Panc1 (cell line): Measurements from ENCODE around the gene TSEN15. TPM values are rescaled to one million over a fixed set of nuclear protein-coding genes. Genes with fewer than 3 reads are reported as not detected.

ENCODE experiments used
- ATAC-seq: fragments of 200-7000 bp; cut with Tn5 transposase; 2 replicates; pipeline ENCODE4 v1.9.1; 2020; ENCODE audit warnings: mild to moderate bottlenecking, moderate library complexity
- BruUV-seq: library from RNA; stranded (reverse); fragments of 400-500 nt; replicated peaks from 2 replicates; lab custom pipeline; 2021; lab: Mats Ljungman, UMichigan
- CTCF ChIA-PET: fragments of 300-600 bp; sonication (Branson Sonifier 250); formaldehyde crosslinking; loops from one replicate; lab custom pipeline; 2022; ENCODE audit warnings: antibody characterized with exemption; lab: Charles Lee
- POLR2A ChIA-PET: fragments of 300-600 bp; sonication (Branson Sonifier 250); formaldehyde crosslinking; loops from one replicate; lab custom pipeline; 2022; ENCODE audit warnings: antibody characterized with exemption; lab: Charles Lee
- DNase-seq: peaks from one replicate; pipeline ENCODE4 v3.0.0-alpha.2; 2010; ENCODE audit warnings: low read depth, low spot score
- H3K27ac ChIP-seq: 2 replicates; pipeline ENCODE4 v1.5.1; 2011; ENCODE audit warnings: mild to moderate bottlenecking, low read length, inconsistent platforms
- H3K27me3 ChIP-seq: fragments of 200-500 bp; sonication (Bioruptor generic); 2 replicates; pipeline ENCODE4 v1.6.0; 2014; ENCODE audit warnings: low read length, inconsistent platforms; ENCODE audit not compliant: control insufficient read depth, insufficient read depth
- H3K36me3 ChIP-seq: fragments of 200-500 bp; sonication (Bioruptor generic); 2 replicates; pipeline ENCODE4 v1.5.1; 2014; ENCODE audit warnings: inconsistent platforms, mild to moderate bottlenecking, low read length, moderate library complexity; ENCODE audit not compliant: control insufficient read depth, insufficient read depth
- H3K4me1 ChIP-seq: 2 replicates; pipeline ENCODE4 v1.5.1; 2011; ENCODE audit warnings: inconsistent platforms, mild to moderate bottlenecking, low read length, moderate library complexity; ENCODE audit not compliant: control insufficient read depth, insufficient read depth
- H3K4me3 ChIP-seq, 2 experiments: 2 replicates each; pipeline ENCODE4 v1.5.1; 2011 to 2012; ENCODE audit warnings: low read depth in 2 of 2, low read length in 2 of 2, mild to moderate bottlenecking in 2 of 2, inconsistent platforms in 1 of 2, moderate library complexity in 1 of 2
- H3K9me3 ChIP-seq: fragments of 200-500 bp; sonication (Bioruptor generic); 2 replicates; pipeline ENCODE4 v1.5.1; 2014; ENCODE audit warnings: low read depth, mild to moderate bottlenecking, inconsistent platforms, low read length, moderate library complexity; ENCODE audit not compliant: control insufficient read depth, insufficient read depth
- CTCF ChIP-seq: fragments of 450-650 bp; IDR thresholded peaks from 2 replicates; pipeline ENCODE4 v1.5.1; 2017; ENCODE audit warnings: mild to moderate bottlenecking
- POLR2AphosphoS5 ChIP-seq: IDR thresholded peaks from 2 replicates; pipeline ENCODE4 v1.6.1; 2012; ENCODE audit warnings: mild to moderate bottlenecking, low read depth, low read length, moderate library complexity
- REST ChIP-seq, 2 experiments: IDR thresholded peaks; 2 replicates each; pipeline ENCODE4 v1.6.1; 2011 to 2012; ENCODE audit warnings: low read depth in 2 of 2, control low read depth in 1 of 2, low read length in 1 of 2, mild to moderate bottlenecking in 1 of 2, moderate library complexity in 1 of 2; ENCODE audit not compliant: insufficient read depth in 1 of 2
- SIN3A ChIP-seq: IDR thresholded peaks from 2 replicates; pipeline ENCODE4 v1.6.1; 2012; ENCODE audit warnings: low read depth, mild to moderate bottlenecking, low read length, moderate library complexity, borderline replicate concordance; ENCODE audit not compliant: insufficient read depth
- TCF7L2 ChIP-seq: IDR thresholded peaks from 2 replicates; pipeline ENCODE4 v1.6.1; 2011; ENCODE audit warnings: mild to moderate bottlenecking, low read depth, low read length, inconsistent platforms
- in situ Hi-C: cut with HindIII; loops from 2 replicates; pipeline ENCODE4 v1.10.0; 2016; ENCODE audit warnings: low sequenced_read_pairs, low pct_unique_long_range_greater_than_20kb
- intact Hi-C: fragments of 100-400 bp; cut with micrococcal nuclease; formaldehyde crosslinking; loops from one replicate; pipeline ENCODE4 v1.10.0; 2022; ENCODE audit not compliant: unreplicated experiment
- total RNA-seq: library from RNA; stranded (reverse); gene quantifications from one replicate; pipeline ENCODE4 v1.2.1, GENCODE V29; 2021; ENCODE audit not compliant: unreplicated experiment

Gene TSEN15
- total RNA-seq, 1 experiment from 2014 or later, result 31.4 TPM

- ChIA-PET CTCF (no interaction called here), POLR2A (no interaction called here)
- intact Hi-C loops, result no loop called here
- TF ChIP-seq POLR2AphosphoS5, result no peak
- TF ChIP-seq REST (IDR thresholded peaks at IDR 0.05; ENCODE audit: insufficient read depth in 1 of 2, low read depth in 2 of 2, low read length in 1 of 2), result no peak
- TF ChIP-seq CTCF, result no peak
- no peak for TF ChIP-seq TCF7L2
- no peak for TF ChIP-seq SIN3A
- no peak for ATAC-seq
- BruUV-seq, result no TSS peak
- H3K27me3 ChIP-seq, result peaks cover 8% of the 10 kb centered on the region
- H3K27ac ChIP-seq, result no peak overlapping the region
- no peaks in the 10 kb centered on the region for H3K9me3 ChIP-seq
- DNase-seq, result no peak
- peaks cover 5% of the 10 kb centered on the region for H3K4me1 ChIP-seq
- no peak overlapping the region for H3K4me3 ChIP-seq
- in situ Hi-C loops, result no loop called here
- no peaks in the 10 kb centered on the region for H3K36me3 ChIP-seq
These were observed 19.1 kb upstream of the TSEN15 start for GRCh38 chr1:184032306-184032929.

- BruUV-seq, result no TSS peak
- ChIA-PET CTCF (no interaction called here), POLR2A (no interaction called here)
- H3K36me3 ChIP-seq, result no peaks in the 10 kb centered on the region; the same call in 1 of the 2 replicates
- no peak for DNase-seq
- H3K27me3 ChIP-seq, result peaks cover 10% of the 10 kb centered on the region
- H3K9me3 ChIP-seq, result no peaks in the 10 kb centered on the region
- no peak overlapping the region for H3K27ac ChIP-seq
- ATAC-seq, result no peak
- in situ Hi-C loops (no loop called here), intact Hi-C loops (no loop called here)
- TF ChIP-seq REST (IDR thresholded peaks at IDR 0.05; ENCODE audit: insufficient read depth in 1 of 2, low read depth in 2 of 2, low read length in 1 of 2), result no peak
- no peak for TF ChIP-seq CTCF
- TF ChIP-seq TCF7L2, result no peak
- TF ChIP-seq POLR2AphosphoS5, result no peak
- TF ChIP-seq SIN3A, result no peak
- H3K4me1 ChIP-seq, result peaks cover 5% of the 10 kb centered on the region
- H3K4me3 ChIP-seq, result no peak overlapping the region
These were observed 18.6 kb upstream of the TSEN15 start for GRCh38 chr1:184032930-184033418.
